SKM-1 treated with dmso at 0.1 percent for 144 hours (cell line): ENCODE measurements around the gene SCN4A.

ENCODE experiments used
- DNase-seq: peaks from one replicate; lab custom pipeline; 2025; ENCODE audit not compliant: unreplicated experiment; lab: John Stamatoyannopoulos, UW

The SCN4A gene

GRCh38 chr17:63889026-63889848, 83.5 kb downstream of the SCN4A start:
- DNase-seq = peak; percentile 46
